Measurements from ENCODE around the gene CSH1.
"Not testable (repeated sequence)": the region's sequence is repeated elsewhere in the genome, so short reads cannot be mapped to it uniquely, and the experiment has no call there.

The CSH1 gene

DNA sequence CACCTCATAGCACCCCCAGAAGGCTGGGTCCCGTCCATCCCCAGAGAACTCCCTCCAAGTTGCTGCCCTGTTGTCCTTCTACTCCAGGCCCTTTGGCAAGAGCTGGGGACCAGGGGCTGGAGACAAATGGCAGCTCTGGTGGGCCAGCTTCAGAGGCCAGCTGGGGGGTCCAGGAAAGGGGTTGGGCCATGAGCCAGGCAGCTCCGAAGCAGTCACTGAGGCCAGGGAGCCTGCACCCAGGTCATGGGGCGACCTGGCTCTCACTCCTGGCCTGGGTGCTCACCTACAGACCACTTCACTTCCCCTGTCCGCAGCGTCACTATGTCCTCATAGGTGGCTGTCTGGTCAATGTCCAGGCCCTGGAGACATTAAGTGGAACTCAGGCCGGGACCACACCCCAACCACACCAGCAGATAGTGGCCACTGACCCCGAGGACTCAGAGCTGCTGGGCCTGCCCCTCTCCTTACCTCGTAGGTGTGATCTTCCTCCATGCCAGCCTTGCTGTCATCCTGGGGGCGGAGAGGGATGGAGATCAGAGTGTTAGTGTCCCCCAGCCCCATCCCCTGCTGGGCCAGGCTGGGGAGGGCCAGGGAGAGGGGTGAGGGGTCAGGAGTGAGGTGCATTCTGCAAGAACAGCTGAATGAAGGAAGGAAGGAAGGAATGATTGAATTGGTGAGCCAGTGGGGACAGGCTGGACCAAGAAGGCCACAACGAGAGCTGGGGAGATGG is 32.8 kb upstream of the CSH1 start:
- in situ Hi-C loops (cut with MboI; ENCODE audit: low sequenced_read_pairs), result no loop called here

DNA sequence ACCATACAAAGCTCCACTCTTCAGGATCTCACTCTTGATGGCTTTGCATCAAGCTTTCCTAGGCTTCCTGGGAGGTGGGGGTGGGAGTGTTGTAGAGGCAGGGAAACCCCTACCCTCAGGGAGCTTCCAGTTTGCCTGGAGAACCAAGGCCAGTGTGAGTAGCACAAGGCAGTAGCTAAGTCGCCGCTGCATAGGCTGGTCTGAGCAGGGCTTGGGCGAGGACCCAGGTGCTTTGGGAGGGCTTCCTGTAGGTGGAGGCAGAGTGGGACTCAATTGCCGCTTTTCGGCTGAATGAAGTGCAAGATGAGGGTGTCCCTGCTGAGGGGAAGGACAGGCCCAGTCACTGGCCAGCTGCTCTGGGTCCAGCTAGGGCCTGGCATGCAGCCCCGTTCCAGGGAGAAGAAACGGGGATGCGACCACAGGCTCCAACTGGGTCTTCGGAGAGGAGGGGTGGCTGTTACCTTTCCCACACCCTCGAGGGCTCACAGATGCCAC is 31.8 kb upstream of the CSH1 start:
- in situ Hi-C loops (cut with MboI; ENCODE audit: low sequenced_read_pairs), result no loop called here

DNA sequence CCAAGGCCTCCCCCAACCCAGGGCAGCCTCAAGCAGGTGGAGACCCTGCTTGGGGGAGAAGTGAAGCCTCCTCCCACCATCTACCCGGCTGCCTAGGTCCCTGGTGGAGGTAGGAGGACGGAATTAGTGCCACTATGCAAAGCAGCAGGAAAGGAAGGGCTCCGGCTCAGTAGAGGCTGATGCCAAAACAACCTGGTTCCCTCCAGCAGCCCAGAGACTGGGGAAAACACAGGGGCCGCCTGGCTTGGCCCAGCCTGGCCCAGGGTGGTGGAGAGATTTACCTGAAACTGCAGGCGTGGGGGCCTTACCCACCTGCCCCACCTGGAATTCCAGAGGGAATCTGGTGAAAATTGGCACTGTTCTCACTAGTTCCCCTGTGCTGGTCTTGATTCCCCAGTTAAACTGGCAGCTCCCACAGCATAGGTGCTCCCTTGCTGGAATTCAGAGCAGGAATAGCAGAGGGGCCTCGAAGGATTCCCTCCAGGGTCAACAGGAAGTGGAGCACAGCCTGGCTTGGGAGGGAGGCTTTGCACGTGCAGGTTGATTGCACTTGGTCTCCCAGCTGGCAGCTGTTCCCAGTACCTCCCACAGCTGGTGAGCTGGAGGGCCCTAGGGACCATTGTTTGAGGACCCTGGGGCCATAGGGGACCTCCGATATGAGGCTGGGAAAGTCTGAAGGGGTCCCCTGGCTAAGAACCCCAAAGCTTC is 31.2 kb upstream of the CSH1 start:
- in situ Hi-C loops (cut with MboI; ENCODE audit: low sequenced_read_pairs), result no loop called here

DNA sequence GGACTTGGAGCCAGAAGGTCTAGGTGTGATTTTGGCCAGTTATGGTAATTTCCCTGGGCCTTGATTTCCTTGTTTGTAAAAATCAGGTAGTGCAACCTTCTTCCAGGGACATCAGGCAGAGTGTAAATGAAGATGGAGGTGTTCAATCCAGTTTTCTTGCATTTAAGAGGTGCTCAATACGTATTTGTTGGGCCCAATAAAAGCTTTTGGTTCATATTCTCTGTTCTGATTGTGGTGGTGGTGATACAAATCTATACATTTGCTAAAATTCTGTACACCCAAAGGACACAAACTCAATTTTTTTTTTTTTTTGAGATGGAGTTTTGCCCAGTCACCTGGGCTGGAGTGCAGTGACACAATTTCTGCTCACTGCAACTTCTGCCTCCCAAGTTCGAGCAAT is 29.8 kb upstream of the CSH1 start:
- in situ Hi-C loops (cut with MboI; ENCODE audit: low sequenced_read_pairs), result no loop called here

DNA sequence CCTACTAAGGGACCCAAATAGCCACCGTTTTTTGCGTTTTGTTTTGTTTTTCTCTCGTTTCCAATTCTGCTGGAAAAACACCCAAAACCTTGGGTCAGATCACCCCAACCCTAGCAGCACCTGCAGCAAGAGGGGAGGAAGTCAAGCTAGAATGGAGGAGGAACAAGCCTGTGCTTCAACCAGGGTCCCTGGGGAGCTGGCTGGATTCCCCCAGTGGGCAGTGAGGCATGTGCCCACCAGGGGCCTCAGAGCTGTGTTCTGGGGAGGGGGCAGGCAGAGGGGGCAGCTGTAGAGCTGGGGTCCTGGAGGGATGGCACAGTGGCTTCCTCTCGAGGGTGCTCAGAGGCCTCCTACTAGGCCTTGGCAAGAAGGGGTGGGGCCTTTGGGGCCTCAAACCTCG is 29.2 kb upstream of the CSH1 start:
- in situ Hi-C loops (cut with MboI; ENCODE audit: low sequenced_read_pairs), result no loop called here

DNA sequence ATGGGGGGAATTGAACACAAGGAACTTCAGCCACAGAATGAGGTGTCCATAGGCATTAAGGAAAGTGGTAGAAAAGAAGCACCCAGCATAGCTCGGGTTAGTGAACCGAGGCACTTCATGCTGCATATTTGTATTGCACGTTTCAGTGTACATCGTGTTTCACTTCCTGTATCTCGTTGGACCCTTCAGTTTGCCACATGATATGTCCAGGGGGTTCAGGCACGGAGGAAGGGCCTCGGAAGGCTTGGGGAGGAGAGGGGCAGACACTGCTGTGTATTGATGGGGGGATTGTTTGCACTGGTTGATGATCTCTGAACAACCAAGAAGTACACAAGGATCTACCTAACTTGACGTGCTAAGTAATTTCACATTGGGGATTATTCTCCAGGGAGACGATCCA is 26.0 kb upstream of the CSH1 start:
- in situ Hi-C loops (cut with MboI; ENCODE audit: low sequenced_read_pairs), result not testable (repeated sequence)

DNA sequence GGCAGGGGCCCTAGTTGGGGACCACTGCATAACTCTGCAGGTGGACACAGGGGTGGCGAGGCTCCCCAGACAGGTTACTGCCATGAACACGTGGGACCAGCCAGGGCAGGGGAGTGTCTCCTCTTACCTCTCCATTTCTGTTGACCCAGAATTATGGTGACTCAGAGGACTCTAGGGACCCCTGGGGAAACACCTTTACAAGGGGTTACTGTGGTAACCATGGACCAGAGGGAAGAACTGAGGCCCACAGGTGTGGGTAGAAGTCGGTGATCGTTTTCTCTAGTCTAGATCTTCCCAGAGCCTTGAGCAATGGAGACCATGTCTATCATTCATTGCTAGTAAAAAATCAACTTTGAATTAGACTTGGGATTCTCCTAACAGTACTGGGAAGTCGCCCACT is 24.4 kb upstream of the CSH1 start:
- in situ Hi-C loops (cut with MboI; ENCODE audit: low sequenced_read_pairs), result not testable (repeated sequence)

DNA sequence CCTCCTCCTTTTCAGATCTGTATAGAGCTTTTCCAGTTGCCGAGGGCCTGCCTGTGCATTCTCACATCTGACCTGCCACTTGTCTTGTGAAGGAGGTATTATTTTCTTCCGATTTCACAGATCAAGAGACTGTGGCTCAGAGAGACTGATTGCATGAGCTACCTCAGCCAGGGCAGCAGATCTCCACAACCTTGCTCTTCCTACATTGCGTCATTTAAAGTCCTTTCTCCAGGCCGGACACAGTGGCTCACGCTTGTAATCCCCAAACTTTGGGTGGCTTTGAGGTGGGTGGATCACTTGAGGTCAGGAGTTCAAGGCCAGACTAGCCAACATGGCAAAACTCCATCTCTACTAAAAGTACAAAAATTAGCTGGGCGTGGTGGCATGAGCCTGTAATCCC is 23.7 kb upstream of the CSH1 start:
- in situ Hi-C loops (cut with MboI; ENCODE audit: low sequenced_read_pairs), result not testable (repeated sequence)

DNA sequence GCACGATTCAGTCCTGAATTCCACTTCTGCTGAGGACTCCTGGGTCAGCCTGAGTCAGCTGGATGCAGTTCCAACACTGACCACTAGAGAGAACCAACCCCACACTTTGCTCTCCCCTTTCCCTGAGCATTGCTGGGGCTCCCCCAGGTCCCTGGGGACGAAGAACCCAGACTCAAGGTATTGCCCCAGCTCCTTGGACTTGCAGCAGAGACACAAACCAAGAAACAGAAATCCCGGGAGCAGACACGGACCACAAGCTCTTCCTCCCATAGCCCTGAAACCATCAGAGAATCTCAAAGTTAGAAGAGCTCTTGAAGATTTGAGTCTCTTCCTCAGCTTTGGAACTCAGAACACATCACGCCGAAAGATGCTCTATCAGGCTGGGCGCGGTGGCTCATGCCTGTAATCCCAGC is 22.9 kb upstream of the CSH1 start:
- in situ Hi-C loops (cut with MboI; ENCODE audit: low sequenced_read_pairs), result no loop called here

DNA sequence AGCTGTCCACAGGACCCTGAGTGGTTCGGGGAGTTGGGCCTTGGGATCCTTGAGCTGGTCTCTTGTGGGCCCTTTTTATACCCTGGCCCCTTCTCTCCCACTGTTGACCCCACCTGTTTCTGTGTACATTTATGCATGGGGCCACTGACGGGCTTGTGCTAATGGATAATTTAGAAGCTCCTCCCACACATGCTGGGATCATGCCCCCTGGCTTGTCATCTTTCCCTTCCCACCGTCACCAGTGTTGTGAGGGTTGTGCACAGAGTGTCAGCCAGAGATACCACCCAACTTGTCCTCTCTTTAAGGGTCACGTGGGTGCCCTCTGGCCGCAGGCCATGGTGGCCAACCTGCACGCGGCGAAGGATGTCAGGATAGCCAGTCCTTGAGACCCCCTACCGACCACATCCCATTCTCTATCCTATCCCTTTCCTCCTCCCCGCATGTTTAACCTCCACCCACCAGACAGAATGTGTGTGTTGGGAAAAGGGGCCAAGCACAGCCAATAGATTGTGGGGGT is 22.5 kb upstream of the CSH1 start, which contains the start of gene GH1:
GH1 (minus strand) TSS at position 51 of the 517 bp plus-strand sequence. CDS start 63 bp downstream, outside the sequence.
- in situ Hi-C loops (cut with MboI; ENCODE audit: low sequenced_read_pairs), result not testable (repeated sequence)

DNA sequence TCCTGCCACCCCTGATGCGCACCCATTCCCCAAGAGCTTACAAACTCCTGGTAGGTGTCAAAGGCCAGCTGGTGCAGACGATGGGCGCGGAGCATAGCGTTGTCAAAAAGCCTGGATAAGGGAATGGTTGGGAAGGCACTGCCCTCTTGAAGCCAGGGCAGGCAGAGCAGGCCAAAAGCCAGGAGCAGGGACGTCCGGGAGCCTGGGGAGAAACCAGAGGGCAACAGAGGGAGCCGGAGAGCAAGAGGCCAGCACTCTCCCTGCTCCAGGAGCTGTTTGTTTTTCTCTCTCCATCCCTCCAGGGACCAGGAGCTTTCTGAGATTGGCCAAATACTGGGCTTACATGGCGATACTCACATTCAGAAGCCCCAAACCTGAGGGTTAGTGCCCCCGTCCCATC is 21.9 kb upstream of the CSH1 start:
- in situ Hi-C loops (cut with MboI; ENCODE audit: low sequenced_read_pairs), result no loop called here

DNA sequence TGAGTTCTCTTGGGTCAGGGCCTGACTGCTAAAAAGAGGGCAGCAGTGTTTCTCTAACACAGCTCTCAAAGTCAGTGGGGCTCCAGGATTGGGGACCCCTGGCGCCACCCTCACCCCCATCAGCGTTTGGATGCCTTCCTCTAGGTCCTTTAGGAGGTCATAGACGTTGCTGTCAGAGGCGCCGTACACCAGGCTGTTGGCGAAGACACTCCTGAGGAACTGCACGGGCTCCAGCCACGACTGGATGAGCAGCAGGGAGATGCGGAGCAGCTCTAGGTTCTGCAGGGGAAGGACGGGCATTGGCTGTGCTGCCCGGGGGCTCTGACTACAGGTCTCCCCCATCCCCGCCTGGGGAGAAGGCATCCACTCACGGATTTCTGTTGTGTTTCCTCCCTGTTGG is 21.3 kb upstream of the CSH1 start:
- in situ Hi-C loops (cut with MboI; ENCODE audit: low sequenced_read_pairs), result no loop called here

DNA sequence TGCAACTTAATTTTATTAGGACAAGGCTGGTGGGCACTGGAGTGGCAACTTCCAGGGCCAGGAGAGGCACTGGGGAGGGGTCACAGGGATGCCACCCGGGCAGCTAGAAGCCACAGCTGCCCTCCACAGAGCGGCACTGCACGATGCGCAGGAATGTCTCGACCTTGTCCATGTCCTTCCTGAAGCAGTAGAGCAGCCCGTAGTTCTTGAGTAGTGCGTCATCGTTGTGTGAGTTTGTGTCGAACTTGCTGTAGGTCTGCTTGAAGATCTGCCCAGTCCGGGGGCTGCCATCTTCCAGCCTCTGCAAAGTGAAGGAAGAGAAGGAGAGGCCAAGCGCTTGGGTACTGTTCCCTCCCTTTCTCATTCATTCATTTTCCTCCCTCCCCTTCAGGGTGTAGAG is 20.8 kb upstream of the CSH1 start:
- in situ Hi-C loops (cut with MboI; ENCODE audit: low sequenced_read_pairs), result not testable (repeated sequence)

DNA sequence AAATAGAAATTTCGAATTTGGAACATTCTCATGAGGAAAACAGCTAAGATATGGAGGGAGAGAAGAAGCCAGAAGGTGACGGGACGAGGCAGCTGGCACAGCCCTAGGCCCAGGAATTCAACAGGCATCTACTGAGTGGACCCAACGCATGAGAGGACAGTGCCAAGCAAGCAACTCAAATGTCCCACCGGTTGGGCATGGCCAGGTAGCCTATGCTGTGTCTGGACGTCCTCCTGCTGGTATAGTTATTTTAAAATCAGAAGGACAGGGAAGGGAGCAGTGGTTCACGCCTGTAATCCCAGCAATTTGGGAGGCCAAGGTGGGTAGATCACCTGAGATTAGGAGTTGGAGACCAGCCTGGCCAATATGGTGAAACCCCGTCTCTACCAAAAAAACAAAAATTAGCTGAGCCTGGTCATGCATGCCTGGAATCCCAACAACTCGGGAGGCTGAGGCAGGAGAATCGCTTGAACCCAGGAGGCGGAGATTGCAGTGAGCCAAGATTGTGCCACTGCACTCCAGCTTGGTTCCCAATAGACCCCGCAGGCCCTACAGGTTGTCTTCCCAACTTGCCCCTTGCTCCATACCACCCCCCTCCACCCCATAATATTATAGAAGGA is 20.3 kb upstream of the CSH1 start:
- in situ Hi-C loops (cut with MboI; ENCODE audit: low sequenced_read_pairs), result no loop called here

DNA sequence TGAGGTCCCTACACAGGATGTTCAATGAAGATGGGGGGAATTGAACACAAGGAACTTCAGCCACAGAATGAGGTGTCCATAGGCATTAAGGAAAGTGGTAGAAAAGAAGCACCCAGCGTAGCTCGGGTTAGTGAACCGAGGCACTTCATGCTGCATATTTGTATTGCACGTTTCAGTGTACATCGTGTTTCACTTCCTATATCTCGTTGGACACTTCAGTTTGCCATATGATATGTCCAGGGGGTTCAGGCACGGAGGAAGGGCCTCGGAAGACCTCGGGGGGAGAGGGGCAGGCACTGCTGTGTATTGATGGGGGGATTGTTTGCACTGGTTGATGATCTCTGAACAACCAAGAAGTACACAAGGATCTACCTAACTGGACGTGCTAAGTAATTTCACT is 19.4 kb upstream of the CSH1 start:
- in situ Hi-C loops (cut with MboI; ENCODE audit: low sequenced_read_pairs), result not testable (repeated sequence)

DNA sequence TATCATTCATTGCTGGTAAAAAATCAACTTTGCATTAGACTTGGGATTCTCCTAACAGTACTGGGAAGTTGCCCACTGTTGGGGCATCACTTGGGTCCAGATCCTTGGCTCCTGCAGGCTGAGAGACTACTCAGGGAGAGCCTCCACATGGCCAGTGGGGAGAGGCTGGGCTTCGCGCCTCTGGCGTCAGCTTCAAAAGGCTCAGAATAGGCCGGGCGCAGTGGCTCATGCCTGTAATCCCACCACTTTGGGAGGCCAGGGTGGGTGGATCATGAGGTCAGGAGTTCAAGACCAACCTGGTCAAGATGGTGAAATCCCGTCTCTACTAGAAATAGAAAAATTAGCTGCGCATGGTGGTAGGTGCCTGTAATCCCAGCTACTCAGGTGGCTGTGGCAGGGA is 18.1 kb upstream of the CSH1 start:
- in situ Hi-C loops (cut with MboI; ENCODE audit: low sequenced_read_pairs), result no loop called here

DNA sequence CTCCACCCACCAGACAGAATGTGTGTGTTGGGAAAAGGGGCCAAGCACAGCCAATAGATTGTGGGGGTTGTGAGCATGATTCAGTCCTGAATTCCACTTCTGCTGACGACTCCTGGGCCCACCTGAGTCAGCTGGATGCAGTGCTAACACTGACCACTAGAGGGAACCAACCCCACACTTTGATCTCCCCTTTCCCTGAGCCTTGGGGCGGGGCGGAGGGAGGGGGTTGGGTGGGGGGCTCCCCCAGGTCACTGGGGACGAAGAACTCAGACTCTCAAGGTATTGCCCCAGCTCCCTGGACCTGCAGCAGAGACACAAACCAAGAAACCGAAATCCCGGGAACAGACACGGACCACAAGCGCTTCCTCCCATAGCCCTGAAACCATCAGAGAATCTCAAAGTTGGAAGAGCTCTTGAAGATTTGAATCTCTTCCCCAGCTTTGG is 15.3 kb upstream of the CSH1 start:
- in situ Hi-C loops (cut with MboI; ENCODE audit: low sequenced_read_pairs), result no loop called here

DNA sequence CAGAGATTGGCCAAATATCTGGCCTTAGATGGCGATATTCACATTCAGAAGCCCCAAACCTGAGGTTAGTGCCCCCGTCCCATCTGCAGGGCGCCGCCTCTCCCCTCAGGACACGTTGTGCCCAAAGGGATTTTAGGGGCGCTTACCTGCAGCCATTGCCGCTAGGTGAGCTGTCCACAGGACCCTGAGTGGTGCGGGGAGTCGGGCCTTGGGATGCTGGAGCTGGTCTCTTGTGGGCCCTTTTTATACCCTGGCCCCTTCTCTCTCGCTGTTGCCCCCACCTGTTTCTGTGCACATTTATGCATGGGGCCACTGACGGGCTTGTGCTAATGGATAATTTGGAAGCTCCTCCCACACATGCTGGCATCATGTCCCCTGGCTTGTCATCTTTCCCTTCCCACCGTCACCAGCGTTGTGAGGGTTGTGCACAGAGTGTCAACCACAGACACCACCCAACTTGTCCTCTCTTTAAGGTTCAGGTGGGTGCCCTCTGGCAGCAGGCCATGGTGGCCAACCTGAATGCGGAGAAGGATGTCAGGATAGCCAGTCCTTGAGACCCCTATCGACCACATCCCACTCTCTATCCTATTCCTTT is 14.8 kb upstream of the CSH1 start, which contains the start of gene CSHL1:
CSHL1 (minus strand) TSS at position 218 of the 595 bp plus-strand sequence; CDS start at position 156, 62 bp downstream.
- in situ Hi-C loops (cut with MboI; ENCODE audit: low sequenced_read_pairs), result no loop called here

DNA sequence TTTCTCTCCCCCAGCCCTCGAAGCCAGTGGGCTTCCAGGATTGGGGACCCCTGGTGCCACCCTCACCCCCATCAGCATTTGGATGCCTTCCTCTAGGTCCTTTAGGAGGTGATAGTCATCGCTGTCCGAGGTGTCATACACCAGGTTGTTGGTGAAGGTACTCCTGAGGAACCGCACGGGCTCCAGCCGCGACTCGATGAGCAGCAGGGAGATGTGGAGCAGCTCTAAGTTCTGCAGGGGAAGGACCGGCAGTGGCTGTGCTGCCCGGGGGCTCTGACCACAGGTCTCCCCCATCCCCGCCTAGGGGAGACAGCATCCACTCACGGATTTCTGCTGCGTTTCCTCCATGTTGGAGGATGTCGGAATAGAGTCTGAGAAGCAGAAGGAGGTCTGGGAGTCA is 13.7 kb upstream of the CSH1 start:
- in situ Hi-C loops (cut with MboI; ENCODE audit: low sequenced_read_pairs), result no loop called here

DNA sequence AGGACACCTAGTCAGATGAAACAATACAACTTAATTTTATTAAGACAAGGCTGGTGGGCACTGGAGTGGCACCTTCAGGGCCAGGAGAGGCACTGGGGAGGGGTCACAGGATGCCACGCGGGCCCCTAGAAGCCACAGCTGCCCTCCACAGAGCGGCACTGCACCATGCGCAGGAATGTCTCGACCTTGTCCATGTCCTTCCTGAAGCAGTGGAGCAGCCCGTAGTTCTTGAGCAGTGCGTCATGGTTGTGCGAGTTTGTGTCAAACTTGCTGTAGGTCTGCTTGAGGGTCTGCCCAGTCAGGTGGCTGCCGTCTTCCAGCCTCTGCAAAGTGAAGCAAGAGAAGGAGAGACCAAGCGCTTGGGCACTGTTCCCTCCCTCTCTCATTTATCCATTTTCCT is 13.2 kb upstream of the CSH1 start:
- in situ Hi-C loops (cut with MboI; ENCODE audit: low sequenced_read_pairs), result not testable (repeated sequence)

DNA sequence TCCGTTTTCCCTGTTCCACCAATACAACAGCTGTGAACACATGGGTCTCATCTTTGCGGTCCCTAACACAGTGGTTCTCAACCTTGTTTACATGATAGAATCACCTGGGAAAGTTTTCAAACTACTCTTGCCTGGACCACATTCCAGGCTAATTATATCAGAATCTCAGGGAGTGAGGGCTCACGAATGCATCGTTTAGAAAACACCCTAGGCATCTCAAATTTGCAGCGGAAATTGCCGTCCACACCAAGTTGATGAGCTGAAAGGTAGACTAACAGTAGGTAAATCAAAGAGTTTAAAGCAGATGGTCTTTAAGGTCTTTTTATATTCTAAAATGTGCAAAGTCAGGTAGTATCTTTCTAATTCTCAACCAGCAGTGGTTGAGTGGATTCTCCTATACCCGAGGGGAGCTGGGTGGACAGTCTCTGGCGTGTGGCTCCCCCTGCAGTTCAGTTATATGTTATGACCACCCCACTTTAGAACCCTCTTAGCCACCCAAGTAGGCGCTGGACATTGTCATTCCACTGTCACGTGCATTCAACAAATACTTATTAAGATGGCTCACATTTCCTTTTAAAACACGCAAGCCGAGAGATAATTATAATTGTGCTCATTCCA is 10.9 kb upstream of the CSH1 start:
- in situ Hi-C loops (cut with MboI; ENCODE audit: low sequenced_read_pairs), result not testable (repeated sequence)
